Esophagus muscularis mucosa (tissue), 4 donors: ENCODE data around the gene CACNB1. TPM values are rescaled to one million over a fixed set of nuclear protein-coding genes. Genes with fewer than 3 reads are reported as not detected.

Source experiments
- DNase-seq: peaks from one replicate; pipeline ENCODE4 v3.0.0-alpha.2; 2017; ENCODE audit errors: extremely low spot score
- H3K27ac ChIP-seq, 4 donors: fragments of 200-600 bp; sonication (generic); replicated peaks in 1 of 4; 1 replicate in 3 of 4; 2 replicates in 1 of 4; pipeline ENCODE4 v1.5.1; 2016 to 2019; ENCODE audit warnings: mild to moderate bottlenecking in 1 of 4
- H3K27me3 ChIP-seq, 4 donors: fragments of 200-600 bp; sonication (generic); one replicate each; pipeline versions ENCODE4 v1.5.1 to v1.6.0; 2016 to 2019
- H3K36me3 ChIP-seq, 4 donors: fragments of 200-600 bp; sonication (generic); one replicate each; pipeline ENCODE4 v1.5.1; 2016 to 2019
- H3K4me1 ChIP-seq, 4 donors: fragments of 200-600 bp; sonication (generic); one replicate each; pipeline ENCODE4 v1.5.1; 2016 to 2019
- H3K4me3 ChIP-seq, 4 donors: fragments of 200-600 bp; sonication (generic); 1 replicate in 2 of 4; 2 replicates in 2 of 4; pipeline ENCODE4 v1.5.1; 2016 to 2019; ENCODE audit warnings: mild to moderate bottlenecking in 4 of 4, moderate library complexity in 1 of 4
- H3K9me3 ChIP-seq, 4 donors: fragments of 200-600 bp; sonication (generic); 1 replicate in 3 of 4; 2 replicates in 1 of 4; pipeline ENCODE4 v1.5.1; 2016 to 2019
- CTCF ChIP-seq, 3 experiments: fragments of 200-600 bp in 2 of 3; fragments of 450-650 bp in 1 of 3; sonication (generic) in 2 of 3; IDR thresholded peaks; one replicate each; pipeline ENCODE4 v1.5.1; 2017 to 2019; ENCODE audit warnings: antibody characterized with exemption in 3 of 3, mild to moderate bottlenecking in 2 of 3, moderate library complexity in 1 of 3
- EP300 ChIP-seq: sonication (generic); formaldehyde crosslinking; IDR thresholded peaks from one replicate; pipeline ENCODE4 v1.6.1; 2017; ENCODE audit warnings: antibody characterized with exemption
- POLR2A ChIP-seq: fragments of 450-650 bp; IDR thresholded peaks from one replicate; pipeline ENCODE4 v1.6.1; 2017; ENCODE audit warnings: antibody characterized with exemption, moderate library complexity, mild to moderate bottlenecking, low read depth
- POLR2AphosphoS5 ChIP-seq, 2 donors: sonication (generic); formaldehyde crosslinking; IDR thresholded peaks; one replicate each; pipeline ENCODE4 v1.6.1; 2017; ENCODE audit warnings: antibody characterized with exemption in 2 of 2
- WGBS: methylation state at CpG from one replicate; pipeline ENCODE4 v1.1.5; 2018; 5-methylcytosine and 5-hydroxymethylcytosine counted together
- intact Hi-C: fragments of 100-400 bp; cut with DNase I; formaldehyde crosslinking; loops from one replicate; pipeline ENCODE4 v1.15.1; 2023
- total RNA-seq, 4 donors: library from RNA; depleted of rRNA; stranded (reverse); fragments of >200 nt; gene quantifications; one replicate each; pipeline versions ENCODE4 v1.1.0 to v1.2.1, GENCODE V29; 2016

The CACNB1 gene
- total RNA-seq, 4 donors from 2014 or later, result 3.1 to 8.0 (median 5.4) TPM

GRCh38 chr17:39167476-39167875, 30.0 kb downstream of the CACNB1 start:
- Histone ChIP-seq H3K4me1 (peaks cover 29 to 42% (median 35%) of the 10 kb centered on the region in 4 donors), H3K36me3 (no peaks in the 10 kb centered on the region), H3K27me3 (peaks cover 0 to 8% (median 0%) of the 10 kb centered on the region in 4 donors), H3K9me3 (no peaks in the 10 kb centered on the region), H3K27ac (no peak overlapping the region), H3K4me3 (no peak overlapping the region)
- WGBS, result 52% methylated on average over 2 of the region's 2 CpGs
- no peak for DNase-seq
- intact Hi-C loops, result no loop called here
- TF ChIP-seq CTCF (IDR thresholded peaks at IDR 0.05) (no peak), POLR2AphosphoS5 (IDR thresholded peaks at IDR 0.05) (no peak), EP300 (no peak), POLR2A (no peak)

GRCh38 chr17:39166437-39167335, 30.8 kb downstream of the CACNB1 start:
- H3K36me3 ChIP-seq, result no peaks in the 10 kb centered on the region
- H3K4me1 ChIP-seq, result peaks cover 29 to 42% (median 35%) of the 10 kb centered on the region in 4 donors
- H3K27me3 ChIP-seq, result peaks cover 0 to 4% (median 0%) of the 10 kb centered on the region in 4 donors
- 73% methylated on average over 6 of the region's 7 CpGs for WGBS
- TF ChIP-seq POLR2AphosphoS5 (IDR thresholded peaks at IDR 0.05), result no peak
- no peak for TF ChIP-seq CTCF (IDR thresholded peaks at IDR 0.05)
- TF ChIP-seq EP300, result no peak
- no peak for TF ChIP-seq POLR2A
- H3K27ac ChIP-seq, result no peak overlapping the region
- no peak for DNase-seq
- no peaks in the 10 kb centered on the region for H3K9me3 ChIP-seq
- intact Hi-C loops, result no loop called here
- no peak overlapping the region for H3K4me3 ChIP-seq

GRCh38 chr17:39165841-39166349, 31.6 kb downstream of the CACNB1 start, which contains the start of gene ARL5C:
Gene ARL5C, minus strand, starts transcription at chr17:39166161. Its CDS starts 401 bp downstream, at chr17:39165760.
- no peaks in the 10 kb centered on the region for H3K27me3 ChIP-seq
- 40% methylated on average over 2 of the region's 17 CpGs for WGBS
- intact Hi-C loops, result no loop called here
- no peaks in the 10 kb centered on the region for H3K36me3 ChIP-seq
- no peak for TF ChIP-seq POLR2A
- TF ChIP-seq CTCF (IDR thresholded peaks at IDR 0.05), result no peak
- TF ChIP-seq POLR2AphosphoS5 (IDR thresholded peaks at IDR 0.05), result no peak
- no peak for TF ChIP-seq EP300
- peak within 1 kb of the TSS in 3 of 4 donors; percentile 31 to 54 (median 53) for H3K27ac ChIP-seq
- no peaks in the 10 kb centered on the region for H3K9me3 ChIP-seq
- peaks cover 29 to 42% (median 35%) of the 10 kb centered on the region in 4 donors for H3K4me1 ChIP-seq
- peak within 1 kb of the TSS; percentile 48 to 62 (median 59) for H3K4me3 ChIP-seq
- DNase-seq, result no peak

GRCh38 chr17:39165178-39165840, 32.2 kb downstream of the CACNB1 start:
- Histone ChIP-seq H3K4me1 (peaks cover 29 to 42% (median 35%) of the 10 kb centered on the region in 4 donors), H3K27ac (peak overlapping the region in 3 of 4 donors; percentile 31 to 54 (median 53)), H3K36me3 (no peaks in the 10 kb centered on the region), H3K27me3 (no peaks in the 10 kb centered on the region), H3K4me3 (peak overlapping the region; percentile 48 to 62 (median 59)), H3K9me3 (no peaks in the 10 kb centered on the region)
- no peak for DNase-seq
- 9% methylated on average over 31 of the region's 51 CpGs for WGBS
- intact Hi-C loops, result no loop called here
- TF ChIP-seq EP300, result no peak
- TF ChIP-seq CTCF (IDR thresholded peaks at IDR 0.05), result no peak
- no peak for TF ChIP-seq POLR2A
- no peak for TF ChIP-seq POLR2AphosphoS5 (IDR thresholded peaks at IDR 0.05)
